Adrenal gland (tissue), 12 donors: ENCODE data around the gene TEX22. TPM values are rescaled to one million over a fixed set of nuclear protein-coding genes. Genes with fewer than 3 reads are reported as not detected.

ENCODE experiments used
- DNase-seq, 7 donors: peaks; one replicate each; pipeline ENCODE4 v3.0.0-alpha.2; 2019 to 2020
- H3K27ac ChIP-seq, 5 donors: fragments of 200-600 bp; sonication (generic) in 4 of 5; 1 replicate in 3 of 5; 2 replicates in 2 of 5; pipeline versions ENCODE4 v1.5.1 to v1.8.0; 2016 to 2020; ENCODE audit warnings: mild to moderate bottlenecking in 1 of 5
- H3K27me3 ChIP-seq: fragments of 200-600 bp; 2 replicates; pipeline ENCODE4 v1.8.0; 2021
- H3K36me3 ChIP-seq, 2 donors: fragments of 200-600 bp; replicated peaks in 1 of 2; 1 replicate in 1 of 2; 2 replicates in 1 of 2; pipeline versions ENCODE4 v1.5.1 to v1.8.0; 2018 to 2022
- H3K4me1 ChIP-seq, 2 donors: fragments of 200-600 bp; replicated peaks in 1 of 2; 1 replicate in 1 of 2; 2 replicates in 1 of 2; pipeline versions ENCODE4 v1.5.1 to v1.8.0; 2018 to 2021
- H3K4me3 ChIP-seq, 4 donors: fragments of 200-600 bp; sonication (generic) in 3 of 4; one replicate each; pipeline ENCODE4 v1.5.1; 2016 to 2018
- H3K9me3 ChIP-seq, 3 donors: fragments of 200-600 bp; sonication (generic) in 1 of 3; replicated peaks in 1 of 3; 1 replicate in 2 of 3; 2 replicates in 1 of 3; pipeline versions ENCODE4 v1.5.1 to v1.8.0; 2016 to 2021
- POLR2A ChIP-seq, 2 donors: fragments of 450-650 bp; IDR thresholded peaks; one replicate each; pipeline ENCODE4 v1.6.1; 2017; ENCODE audit warnings: antibody characterized with exemption in 2 of 2, mild to moderate bottlenecking in 2 of 2, moderate library complexity in 1 of 2
- WGBS, 4 donors: extraction: QIAGEN DNeasy Blood & Tissue Kit in 2 of 4; methylation state at CpG; one replicate each; pipeline versions ENCODE4 v1.1.5 to v1.1.7; 2013 to 2017; 5-methylcytosine and 5-hydroxymethylcytosine counted together
- intact Hi-C, 2 donors: fragments of 100-400 bp; cut with DNase I; formaldehyde crosslinking; loops; one replicate each; pipeline versions ENCODE4 v1.14.1 to v1.15.0; 2022 to 2023
- polyA plus RNA-seq, 3 donors: library from polyadenylated mRNA; stranded (reverse); fragments of 200-250 nt in 2 of 3; fragments of 350-450 nt in 1 of 3; fragmentation: Illumina TruSeq in 1 of 3; extraction: RNeasy Lipid Tissue Mini Kit (QIAGEN cat#74804) in 1 of 3; gene quantifications; one replicate each; pipeline ENCODE4 v1.2.3, GENCODE V29; 2013 to 2014
- total RNA-seq, 9 donors: library from RNA; depleted of rRNA in 4 of 9; stranded (reverse); fragments of >200 nt in 4 of 9; fragments of 120-200 nt in 1 of 9; fragmentation: NEBNext Ultra II Directional in 1 of 9; extraction: Animal tissue kit (Norgen Biotek cat#: 25700) in 1 of 9; gene quantifications; one replicate each; pipeline versions ENCODE4 v1.1.0 to v1.2.4, GENCODE V29; 2013 to 2023
- TF ChIP-seq, protein P1 (sequence below), 6 experiments: fragments of 450-650 bp in 4 of 6; fragments of 200-600 bp in 2 of 6; sonication (generic) in 1 of 6; IDR thresholded peaks; 1 replicate in 5 of 6; 2 replicates in 1 of 6; pipeline versions ENCODE4 v1.5.1 to v1.8.0; 2016 to 2021; ENCODE audit warnings: antibody characterized with exemption in 6 of 6, mild to moderate bottlenecking in 2 of 6, moderate library complexity in 1 of 6
- donor health status: healthy with polysubstance abuse.
- donor health status: Bipolar disorder and iron deficiency.
- donor health status: DM: yes; HTN: yes; CAD: no.
- donor health status: DM: no; HTN: no; CAD: no.
- donor health status: DM: no; HTN: no; CAD: no.
- donor health status: DM: yes; HTN: yes; CAD: no.

TEX22 gene
- total and polyA plus RNA-seq, 12 donors = 0.17 to 2.8 (median 0.38) TPM; not detected in 3

DNA sequence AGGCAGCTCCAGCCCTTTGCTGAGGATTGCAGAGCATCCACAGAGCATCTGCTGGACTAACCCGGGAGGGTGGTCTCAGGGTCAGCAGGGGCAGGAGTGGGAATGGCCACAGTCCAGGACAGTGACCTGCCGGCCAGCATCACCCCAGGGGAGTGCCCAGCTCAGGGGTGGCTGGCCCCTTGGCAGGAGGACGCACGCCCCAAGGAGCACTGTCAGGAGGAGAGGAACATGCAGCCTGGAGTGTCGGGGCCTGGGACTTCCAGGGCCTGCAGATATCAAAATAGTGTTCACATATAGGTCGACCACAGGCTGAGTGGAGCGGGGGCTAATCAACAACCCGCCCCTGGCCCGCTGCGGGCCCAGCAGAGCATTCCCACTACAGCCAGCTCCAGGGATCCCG is 33.2 kb upstream of the TEX22 start:
- TF ChIP-seq POLR2A (IDR thresholded peaks at IDR 0.05) = no peak
- TF ChIP-seq, protein P1, sequence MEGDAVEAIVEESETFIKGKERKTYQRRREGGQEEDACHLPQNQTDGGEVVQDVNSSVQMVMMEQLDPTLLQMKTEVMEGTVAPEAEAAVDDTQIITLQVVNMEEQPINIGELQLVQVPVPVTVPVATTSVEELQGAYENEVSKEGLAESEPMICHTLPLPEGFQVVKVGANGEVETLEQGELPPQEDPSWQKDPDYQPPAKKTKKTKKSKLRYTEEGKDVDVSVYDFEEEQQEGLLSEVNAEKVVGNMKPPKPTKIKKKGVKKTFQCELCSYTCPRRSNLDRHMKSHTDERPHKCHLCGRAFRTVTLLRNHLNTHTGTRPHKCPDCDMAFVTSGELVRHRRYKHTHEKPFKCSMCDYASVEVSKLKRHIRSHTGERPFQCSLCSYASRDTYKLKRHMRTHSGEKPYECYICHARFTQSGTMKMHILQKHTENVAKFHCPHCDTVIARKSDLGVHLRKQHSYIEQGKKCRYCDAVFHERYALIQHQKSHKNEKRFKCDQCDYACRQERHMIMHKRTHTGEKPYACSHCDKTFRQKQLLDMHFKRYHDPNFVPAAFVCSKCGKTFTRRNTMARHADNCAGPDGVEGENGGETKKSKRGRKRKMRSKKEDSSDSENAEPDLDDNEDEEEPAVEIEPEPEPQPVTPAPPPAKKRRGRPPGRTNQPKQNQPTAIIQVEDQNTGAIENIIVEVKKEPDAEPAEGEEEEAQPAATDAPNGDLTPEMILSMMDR (IDR thresholded peaks at IDR 0.05) = no peak
- 89 to 97% (median 90%) methylated on average over 7 to 11 of the region's 11 CpGs for WGBS, 4 donors
- Histone ChIP-seq H3K4me3 (no peak overlapping the region), H3K9me3 (no peaks in the 10 kb centered on the region), H3K36me3 (peaks cover 0 to 30% of the 10 kb centered on the region in 2 donors), H3K27me3 (no peaks in the 10 kb centered on the region), H3K27ac (no peak overlapping the region), H3K4me1 (no peaks in the 10 kb centered on the region)
- intact Hi-C loops = no loop called here
- no peak for DNase-seq

DNA sequence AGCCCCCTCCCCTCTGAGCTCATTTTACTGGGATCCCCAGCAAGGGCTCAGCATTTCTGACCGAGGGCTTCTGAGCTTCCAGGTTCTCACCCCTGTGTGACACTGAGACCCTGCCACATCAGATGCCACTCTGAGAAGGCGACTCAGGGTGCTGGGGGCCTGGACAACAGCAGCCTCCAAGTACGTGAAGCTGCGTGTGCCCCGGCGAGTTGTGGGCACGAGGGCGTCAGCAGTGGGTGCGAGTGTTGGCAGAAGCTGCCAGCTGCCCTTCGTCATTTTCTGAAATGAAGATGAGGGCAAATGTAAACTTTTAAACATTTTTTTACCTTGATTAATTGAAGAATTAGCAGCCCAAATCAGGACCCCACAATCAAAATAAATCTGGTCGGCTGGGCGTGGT is 32.7 kb upstream of the TEX22 start:
- 93 to 96% (median 95%) methylated on average over 12 of the region's 12 CpGs for WGBS, 4 donors
- no peaks in the 10 kb centered on the region for H3K27me3 ChIP-seq
- peaks cover 0 to 26% of the 10 kb centered on the region in 2 donors for H3K36me3 ChIP-seq
- no peaks in the 10 kb centered on the region for H3K4me1 ChIP-seq
- H3K27ac ChIP-seq = no peak overlapping the region
- DNase-seq = no peak
- TF ChIP-seq POLR2A (IDR thresholded peaks at IDR 0.05) = no peak
- TF ChIP-seq, protein P1 (IDR thresholded peaks at IDR 0.05) = no peak
- H3K9me3 ChIP-seq = no peaks in the 10 kb centered on the region
- no peak overlapping the region for H3K4me3 ChIP-seq
- intact Hi-C loops = no loop called here

DNA sequence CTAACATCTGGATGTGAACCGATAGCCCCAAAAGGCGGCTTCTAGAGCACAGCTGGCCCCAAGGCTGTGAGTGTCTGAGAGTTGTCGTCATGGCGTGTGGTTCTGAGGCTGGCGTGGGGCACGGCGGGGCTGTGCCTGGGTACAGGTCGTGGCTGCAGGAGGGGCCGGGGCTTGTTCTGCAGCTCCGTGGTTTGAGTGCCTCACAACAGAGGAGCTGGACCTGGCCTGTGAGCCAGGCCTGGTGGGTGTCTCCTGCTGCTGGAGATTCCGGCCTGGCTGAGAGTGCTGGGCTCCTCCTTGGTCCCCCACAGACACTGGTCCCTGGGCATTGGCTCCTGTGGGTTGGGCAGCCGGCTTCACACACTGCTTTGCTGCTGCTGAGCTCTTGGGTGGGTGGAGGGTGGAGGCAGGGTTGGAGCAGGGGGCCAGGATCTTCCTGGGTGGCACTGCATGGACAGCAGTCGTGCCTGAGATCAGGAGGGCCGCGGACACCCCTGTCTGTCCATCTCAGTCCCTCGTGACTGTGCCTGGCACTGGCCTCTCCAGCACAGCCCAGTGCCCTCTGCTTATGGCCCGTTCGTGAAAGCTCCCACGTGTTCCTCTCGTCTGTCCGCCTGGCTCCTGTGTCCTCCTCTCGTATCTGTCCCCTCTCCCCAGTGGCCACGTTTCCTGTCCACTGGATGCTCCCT is 31.8 kb upstream of the TEX22 start:
- intact Hi-C loops = no loop called here
- H3K27ac ChIP-seq = no peak overlapping the region

DNA sequence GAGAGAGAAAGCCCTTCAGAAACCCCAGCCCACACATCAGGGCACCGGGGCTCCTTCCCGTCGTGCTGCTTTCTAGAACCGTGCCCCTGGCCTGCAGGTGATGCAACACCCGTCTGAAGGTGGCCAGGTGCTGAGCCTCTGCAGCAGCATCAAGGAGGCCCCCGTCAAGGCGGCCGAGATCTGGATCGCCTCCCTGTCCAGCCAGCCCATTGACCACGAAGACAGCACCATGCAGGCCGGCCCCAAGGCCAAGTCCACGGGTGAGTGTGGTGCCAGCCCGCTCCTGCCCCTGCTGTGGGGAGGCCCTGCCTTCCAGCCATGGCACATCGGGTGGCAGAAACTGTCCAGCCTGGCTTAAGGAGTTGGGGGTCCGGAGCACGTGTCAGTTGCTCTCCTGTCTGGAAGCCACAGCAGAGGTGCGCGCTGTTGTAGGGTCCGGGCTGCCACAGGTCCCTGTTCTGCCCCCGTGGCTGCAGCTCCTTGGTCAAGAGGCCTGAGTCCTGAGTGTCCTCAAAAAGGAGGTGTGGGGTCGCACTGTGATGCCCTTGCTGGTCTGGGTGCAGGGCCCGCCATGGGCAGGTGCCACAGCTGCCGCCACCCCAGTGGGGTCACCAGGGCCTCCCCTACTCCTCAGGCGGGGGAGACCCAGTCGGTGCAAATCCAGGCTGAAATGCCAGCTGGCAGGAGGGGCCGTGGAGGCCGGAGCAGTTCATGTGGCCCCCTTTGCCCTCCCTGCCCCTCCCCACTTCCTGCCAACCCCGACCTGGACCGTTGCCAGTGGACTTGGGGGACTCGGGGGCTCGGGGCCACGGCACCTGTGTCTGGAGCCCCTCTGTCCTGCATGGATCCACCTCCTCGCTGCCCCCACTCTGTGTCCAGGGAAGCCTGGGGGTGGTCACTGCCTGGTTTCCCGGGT is 31.0 kb upstream of the TEX22 start:
- no peaks in the 10 kb centered on the region for H3K9me3 ChIP-seq
- no peak overlapping the region for H3K4me3 ChIP-seq
- 85 to 89% (median 88%) methylated on average over 11 to 34 of the region's 34 CpGs for WGBS, 4 donors
- no peaks in the 10 kb centered on the region for H3K4me1 ChIP-seq
- TF ChIP-seq POLR2A (IDR thresholded peaks at IDR 0.05) = no peak
- TF ChIP-seq, protein P1 (IDR thresholded peaks at IDR 0.05) = no peak
- DNase-seq = no peak
- intact Hi-C loops = no loop called here
- peaks cover 0 to 25% of the 10 kb centered on the region in 2 donors for H3K36me3 ChIP-seq
- H3K27ac ChIP-seq = no peak overlapping the region
- no peaks in the 10 kb centered on the region for H3K27me3 ChIP-seq

More for the DNA sequence above, 31.8 kb upstream of the TEX22 start:
- no peak overlapping the region for H3K4me3 ChIP-seq
- TF ChIP-seq, protein P1 (IDR thresholded peaks at IDR 0.05) = no peak
- no peak for TF ChIP-seq POLR2A (IDR thresholded peaks at IDR 0.05)
- no peaks in the 10 kb centered on the region for H3K9me3 ChIP-seq
- WGBS, 4 donors = 92 to 93% (median 93%) methylated on average over 20 to 23 of the region's 23 CpGs
- peaks cover 0 to 25% of the 10 kb centered on the region in 2 donors for H3K36me3 ChIP-seq
- no peak for DNase-seq
- no peaks in the 10 kb centered on the region for H3K4me1 ChIP-seq
- no peaks in the 10 kb centered on the region for H3K27me3 ChIP-seq
